Ammon's horn (tissue), 1 donor: ENCODE results near the gene GABRB2.

Experiments
- DNase-seq: peaks from one replicate; pipeline ENCODE4 v3.0.0-alpha.2; 2016; ENCODE audit warnings: low spot score

GABRB2 gene

DNA sequence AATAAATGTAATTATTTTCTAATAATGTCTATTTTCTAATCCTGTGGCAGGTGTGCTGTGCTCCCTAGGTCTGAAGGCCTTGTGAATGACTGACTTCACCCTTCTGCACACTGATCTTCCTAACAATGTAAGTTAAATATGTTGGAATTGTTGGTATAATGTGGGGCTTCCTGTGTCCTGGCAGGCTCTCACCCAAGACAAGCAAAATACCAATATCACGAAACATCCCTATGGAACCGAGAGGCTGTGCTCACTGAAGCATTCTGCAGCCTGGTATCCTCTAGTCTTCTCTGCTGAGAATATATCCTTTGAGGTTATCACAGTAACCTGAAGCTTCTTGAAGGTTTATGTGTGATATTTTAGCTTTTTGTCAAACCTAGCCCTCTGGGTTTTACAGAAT is 159.4 kb downstream of the GABRB2 start:
- no peak for DNase-seq

DNA sequence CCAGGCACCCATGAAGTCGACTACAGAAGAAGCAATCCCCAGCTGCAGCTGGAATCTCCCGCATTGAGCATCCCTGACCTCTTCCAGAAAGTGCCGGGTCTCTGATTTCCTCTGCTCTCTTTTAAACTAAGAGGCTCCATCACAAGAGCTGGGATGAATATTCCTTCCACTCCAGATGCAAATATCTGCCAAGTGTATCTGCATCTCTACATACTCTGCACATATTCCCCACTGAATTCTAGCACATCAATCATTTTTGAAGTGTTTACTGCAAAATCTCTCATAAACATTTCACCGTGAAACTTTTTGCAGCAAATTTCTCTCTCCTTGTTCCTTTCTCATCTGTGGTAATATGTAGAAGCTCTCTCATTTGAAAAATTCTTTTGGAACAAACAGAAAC is 161.5 kb downstream of the GABRB2 start:
- DNase-seq: no peak

DNA sequence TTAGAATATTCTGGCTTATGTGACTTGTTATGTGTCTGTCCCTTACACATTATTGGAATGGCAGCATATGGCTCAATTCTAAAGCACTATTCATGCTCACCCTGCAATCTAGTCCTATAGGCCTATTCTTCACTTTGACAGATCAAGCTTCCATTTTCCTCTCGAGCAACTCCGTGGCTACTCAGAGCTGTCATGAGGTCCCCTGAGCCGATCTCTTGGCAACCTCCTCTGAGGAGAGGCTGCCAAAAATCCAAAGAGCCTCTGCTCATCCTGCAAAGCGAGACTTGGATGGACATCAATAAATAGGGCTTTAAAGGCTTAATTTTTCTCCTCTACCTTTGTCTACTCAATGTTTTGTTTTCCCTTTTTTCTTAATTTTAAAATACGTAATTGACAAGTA is 163.8 kb downstream of the GABRB2 start:
- DNase-seq: no peak

DNA sequence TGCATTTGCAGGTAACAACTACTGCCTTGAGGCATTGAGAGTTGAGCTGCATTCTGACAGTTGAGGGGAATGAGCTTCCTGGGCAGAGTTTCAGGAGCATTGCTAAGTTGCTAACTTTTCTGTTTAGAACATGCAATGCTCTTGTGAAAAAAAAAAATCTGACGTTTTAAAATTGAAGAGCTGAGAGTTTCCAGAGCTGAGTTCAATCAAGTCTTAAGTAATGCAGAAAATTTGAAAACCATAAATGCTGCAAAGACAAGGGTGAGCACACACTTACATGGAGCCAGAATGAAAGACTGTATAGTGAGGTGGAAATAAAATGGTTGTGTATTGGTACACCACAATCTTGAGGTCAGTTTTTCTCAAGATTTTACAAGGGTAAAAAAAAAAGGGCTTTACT is 166.0 kb downstream of the GABRB2 start:
- DNase-seq: no peak

DNA sequence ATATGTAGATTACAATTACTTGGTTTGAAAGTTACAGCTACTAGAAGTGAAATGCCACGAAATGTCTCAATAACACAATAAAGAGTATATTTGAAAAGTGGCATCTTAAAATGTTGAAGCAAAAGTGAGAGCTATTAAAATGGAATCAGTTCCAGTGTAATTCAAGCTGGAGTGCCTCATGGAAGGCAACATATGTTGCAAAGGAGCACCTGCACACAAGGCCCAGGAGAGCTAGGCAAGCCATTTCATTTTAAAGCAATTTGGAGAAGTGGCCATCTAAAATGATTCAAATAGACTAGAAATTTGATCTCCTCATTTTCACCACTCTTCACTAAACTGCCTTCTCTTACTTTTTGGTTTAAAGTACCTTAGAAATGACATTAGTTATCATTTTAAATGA is 167.8 kb downstream of the GABRB2 start:
- no peak for DNase-seq

DNA sequence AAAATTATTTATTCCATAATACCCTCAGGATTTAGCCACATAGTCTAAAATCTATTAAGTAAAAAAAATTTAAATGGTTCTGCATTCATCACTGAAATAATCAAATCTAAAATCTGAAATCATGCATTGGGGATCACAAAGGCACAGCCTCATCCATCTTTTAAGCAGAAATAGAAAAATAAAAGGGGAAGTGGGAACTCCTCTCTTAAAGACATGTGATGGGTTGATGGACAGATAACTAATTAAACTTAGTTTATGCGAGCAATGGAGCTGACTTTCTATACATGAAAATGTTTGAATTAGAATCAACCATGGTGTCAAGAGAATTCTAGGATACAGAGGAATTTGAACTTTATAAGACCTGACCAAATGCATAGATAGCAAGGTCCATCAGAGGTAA is 170.5 kb downstream of the GABRB2 start:
- DNase-seq: no peak

DNA sequence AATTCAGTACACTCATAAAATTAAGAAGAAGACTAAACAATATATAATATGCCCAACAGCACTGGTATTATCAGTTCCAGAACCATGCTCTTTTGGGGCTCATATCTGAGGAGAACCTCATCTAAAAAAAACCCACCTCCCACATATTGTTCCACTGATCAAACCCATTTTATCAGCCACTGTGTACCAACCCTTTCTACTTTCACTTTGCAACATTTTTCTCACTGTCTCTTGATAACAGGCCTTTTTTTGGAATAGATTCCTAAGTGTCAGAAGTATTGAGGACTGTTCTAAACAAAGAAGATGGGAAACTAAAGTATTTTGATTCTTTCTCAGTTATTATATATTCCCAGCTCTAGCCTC is 173.2 kb downstream of the GABRB2 start:
- no peak for DNase-seq

DNA sequence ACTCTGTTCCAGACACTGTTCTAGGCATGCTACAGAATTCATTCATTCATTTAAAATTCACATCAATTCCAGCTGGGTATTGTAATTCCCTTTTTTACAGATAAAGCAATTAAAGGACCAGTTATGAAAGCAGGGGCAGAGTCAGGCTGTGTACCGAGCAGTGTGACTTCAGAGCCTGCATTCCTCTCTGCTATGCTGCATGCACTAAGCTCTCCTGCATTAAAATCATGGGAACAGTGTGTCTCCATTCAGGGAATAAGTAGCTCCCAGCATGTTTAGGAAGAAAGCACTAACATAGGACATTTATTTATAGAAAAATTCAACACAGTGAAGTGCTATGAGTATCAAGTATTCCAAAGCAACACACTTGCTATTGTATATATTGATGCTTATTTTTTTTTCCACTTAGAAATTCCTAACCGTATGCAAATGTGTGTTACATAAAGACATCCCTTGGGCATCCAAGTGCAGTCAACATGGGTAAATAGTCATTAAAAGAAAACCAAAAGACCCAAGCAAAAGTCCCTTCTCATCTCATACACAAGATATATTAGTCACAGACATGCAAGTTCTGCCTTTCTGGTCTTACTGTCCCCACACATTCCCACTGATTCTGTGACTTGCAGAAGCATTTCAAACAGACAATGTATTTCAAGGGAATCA is 173.7 kb downstream of the GABRB2 start:
- peak; percentile 30 for DNase-seq

DNA sequence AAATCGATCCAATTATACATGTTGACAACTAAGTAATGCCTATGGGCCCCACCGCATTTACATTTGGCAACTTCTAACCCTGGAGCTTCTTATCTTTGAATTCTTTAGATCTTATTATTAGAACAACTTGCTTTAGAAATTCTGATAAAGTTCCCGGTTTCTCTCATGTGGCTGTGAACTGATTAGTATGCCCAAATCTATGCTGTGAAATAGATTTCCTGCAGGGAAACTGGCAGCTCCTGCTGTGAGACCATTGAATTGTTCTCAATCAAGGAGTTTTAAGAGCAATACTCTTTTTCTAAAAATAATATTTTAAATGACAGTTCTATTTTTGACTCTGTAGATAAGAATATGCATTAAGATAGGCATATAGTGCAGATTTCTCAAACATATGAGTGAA is 177.5 kb downstream of the GABRB2 start:
- DNase-seq: no peak

DNA sequence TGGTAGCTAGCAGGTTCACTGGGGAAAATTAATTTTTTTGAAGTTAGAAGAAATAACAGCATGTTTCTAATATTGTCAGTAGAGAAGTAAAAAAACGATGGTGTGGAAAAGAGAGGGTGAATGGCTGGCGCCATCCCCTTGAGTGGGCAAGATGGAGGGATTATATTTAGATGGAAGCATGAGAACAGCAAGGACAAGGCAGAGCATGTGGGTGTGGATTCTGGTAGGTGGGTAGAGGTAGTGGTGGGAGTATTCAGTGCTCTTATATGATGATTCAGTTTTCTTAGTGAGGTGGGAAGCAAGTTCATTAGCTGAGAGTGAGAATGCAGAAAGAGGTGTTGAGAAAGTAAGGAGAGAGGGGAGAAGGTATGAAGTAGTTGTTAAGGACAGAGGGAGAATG is 188.1 kb downstream of the GABRB2 start:
- DNase-seq: no peak

DNA sequence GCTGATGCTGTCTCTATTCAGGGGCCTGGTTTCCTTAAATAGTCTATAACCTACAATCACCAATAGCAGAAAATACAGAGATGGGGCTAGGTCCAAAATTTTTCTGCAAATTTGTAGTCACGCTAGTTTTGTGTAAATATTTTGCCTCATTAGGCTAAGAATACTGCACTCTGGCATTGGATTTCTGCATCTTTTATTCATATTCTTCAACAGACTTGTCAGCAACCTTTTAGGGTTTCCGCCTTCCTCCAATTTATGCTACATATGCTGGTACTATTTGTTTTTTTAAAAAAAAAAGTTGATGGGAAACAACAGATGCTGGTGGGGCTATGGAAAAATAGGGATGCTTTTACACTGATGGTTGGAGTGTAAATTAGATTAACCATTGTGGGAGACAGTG is 202.3 kb downstream of the GABRB2 start:
- no peak for DNase-seq

DNA sequence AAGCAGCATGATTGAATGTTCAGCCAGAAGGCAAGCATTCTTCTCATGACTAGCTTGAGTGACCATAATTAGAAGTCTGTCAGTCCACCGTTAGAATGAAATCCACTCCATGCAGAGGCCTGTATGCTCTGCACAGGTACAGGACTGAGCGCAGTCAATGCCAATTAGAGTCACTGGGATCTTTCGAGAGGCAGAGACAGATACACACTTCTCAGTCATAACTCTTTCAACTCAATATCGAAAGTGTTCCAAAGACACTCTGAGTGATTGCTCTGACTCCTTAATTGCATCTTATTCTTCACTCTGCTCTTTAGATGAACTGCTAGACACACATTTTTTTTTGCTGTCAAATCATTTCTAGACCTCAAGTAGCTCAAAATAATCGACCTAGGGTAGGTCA is 203.6 kb downstream of the GABRB2 start:
- no peak for DNase-seq

DNA sequence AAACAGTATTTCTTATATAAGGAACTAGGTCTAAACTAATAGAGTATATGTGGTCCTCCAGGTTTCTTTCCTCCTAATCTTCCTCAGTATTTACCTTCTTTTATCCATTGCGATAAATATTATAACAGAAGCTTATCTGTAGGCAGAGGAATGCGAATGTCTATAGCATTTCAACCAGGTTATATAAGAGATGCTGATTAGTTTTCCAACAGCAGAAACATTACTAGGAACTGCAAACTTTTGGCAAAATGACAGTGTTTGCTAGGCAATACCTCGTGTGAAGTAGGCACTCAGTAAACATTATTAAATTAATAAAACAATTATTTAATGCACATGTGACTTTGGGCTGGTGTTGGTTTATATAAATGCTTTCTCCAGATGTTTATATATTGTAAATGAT is 206.5 kb downstream of the GABRB2 start:
- no peak for DNase-seq

DNA sequence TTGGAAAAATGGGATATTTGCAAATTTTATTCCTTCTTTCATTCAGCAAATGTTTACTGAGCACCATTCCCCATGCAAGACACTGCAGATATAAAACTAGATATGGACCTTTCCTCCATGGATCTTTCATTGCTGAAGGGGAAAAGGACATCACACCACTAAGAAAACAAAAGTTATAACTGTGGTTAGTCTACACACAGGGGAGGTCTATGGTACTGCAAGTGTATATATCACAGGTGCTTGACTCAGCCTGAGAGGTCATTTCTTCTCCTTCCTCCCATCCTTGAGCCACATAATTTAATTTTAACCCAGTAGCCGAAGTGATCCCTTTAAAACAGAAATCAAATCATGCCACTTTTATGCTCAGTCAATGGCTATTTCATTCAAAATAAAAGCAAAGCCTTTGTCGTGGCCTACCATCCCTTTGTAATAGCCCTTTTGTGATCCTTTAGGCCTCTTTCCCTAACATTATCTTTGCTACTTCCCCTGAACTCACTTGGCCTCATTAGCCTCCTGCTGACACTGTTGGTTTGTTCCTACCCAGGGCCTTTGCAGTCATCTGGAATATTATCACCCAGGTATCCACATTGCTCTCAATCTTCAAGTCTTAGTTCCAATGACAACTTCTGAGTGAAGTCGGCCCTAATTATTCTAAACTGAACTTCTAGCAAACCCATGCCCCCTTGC is 213.2 kb downstream of the GABRB2 start:
- no peak for DNase-seq

DNA sequence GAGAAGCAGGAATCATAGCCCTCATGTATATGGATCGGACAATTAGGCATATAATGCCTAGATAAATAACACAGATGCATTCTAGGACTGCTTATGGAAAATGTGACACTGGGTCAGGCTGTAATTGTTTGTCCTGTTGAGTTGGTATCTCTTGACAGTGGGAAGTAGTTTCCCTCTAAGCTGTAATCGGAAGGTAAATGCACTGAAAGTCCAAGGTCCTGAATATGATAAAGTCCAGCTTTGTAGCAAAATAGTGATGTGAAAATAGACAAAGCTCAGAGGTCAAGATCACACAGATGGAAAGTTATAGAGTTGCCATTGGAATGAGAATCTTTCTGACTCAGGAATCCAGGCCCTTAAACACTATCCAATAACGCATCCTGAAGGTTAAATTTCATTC is 214.2 kb downstream of the GABRB2 start:
- no peak for DNase-seq

DNA sequence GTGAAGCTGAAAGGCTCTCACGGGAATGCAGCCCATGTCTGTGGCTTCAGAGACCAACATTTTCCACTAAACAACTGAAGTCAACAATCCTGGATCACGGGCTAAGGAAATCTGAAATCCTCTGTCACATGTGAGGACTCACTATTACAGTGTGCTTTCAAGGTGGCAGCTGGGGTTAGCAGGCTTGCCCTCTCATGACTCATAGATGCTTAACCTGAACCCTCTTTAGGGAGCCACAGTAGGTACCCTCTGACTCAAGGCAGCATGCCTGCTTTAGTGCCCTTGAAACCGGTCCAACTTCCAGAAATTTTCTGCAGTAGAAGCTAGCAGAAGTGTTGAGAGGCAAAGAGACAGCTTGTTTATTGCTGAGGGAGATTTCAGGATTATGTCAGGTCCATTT is 232.5 kb downstream of the GABRB2 start:
- no peak for DNase-seq

DNA sequence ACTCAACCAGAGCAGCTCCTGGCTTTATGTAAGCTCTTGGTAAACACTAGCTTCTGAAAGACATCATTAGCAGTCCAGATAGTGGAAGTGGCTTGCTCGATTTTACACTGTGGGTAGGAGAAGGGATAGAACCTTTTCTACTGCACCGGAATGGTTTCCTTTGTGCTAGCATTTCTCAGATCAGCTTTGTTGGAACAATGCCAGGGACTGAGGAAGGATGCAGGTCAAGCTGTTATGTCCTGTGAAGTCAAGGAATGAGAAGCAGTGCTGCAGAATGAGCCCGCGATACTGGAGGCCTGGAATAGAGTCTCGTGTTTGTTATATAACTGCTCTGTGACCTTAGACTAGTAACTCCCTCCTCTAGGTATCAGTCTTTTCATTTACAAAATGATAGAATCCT is 233.6 kb downstream of the GABRB2 start:
- DNase-seq: no peak

DNA sequence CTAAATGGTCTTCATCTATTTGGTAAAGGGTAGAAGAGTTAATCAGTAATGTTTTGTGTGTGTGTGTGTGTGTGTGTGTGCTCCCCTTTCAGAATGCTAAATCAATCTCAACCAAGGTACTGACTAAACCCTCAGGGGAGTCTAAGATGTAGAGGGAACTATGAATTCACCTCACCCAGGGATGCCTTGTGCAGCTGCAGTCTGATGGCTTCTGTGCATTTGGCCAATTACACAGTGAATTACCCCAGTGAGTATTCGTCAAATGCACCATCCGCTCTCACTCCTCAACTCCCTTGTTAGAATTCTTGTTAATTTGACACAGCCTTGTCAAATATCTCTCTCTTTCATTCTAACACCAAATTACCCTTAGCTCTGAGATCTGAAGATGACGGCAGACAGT is 234.6 kb downstream of the GABRB2 start:
- DNase-seq: no peak

DNA sequence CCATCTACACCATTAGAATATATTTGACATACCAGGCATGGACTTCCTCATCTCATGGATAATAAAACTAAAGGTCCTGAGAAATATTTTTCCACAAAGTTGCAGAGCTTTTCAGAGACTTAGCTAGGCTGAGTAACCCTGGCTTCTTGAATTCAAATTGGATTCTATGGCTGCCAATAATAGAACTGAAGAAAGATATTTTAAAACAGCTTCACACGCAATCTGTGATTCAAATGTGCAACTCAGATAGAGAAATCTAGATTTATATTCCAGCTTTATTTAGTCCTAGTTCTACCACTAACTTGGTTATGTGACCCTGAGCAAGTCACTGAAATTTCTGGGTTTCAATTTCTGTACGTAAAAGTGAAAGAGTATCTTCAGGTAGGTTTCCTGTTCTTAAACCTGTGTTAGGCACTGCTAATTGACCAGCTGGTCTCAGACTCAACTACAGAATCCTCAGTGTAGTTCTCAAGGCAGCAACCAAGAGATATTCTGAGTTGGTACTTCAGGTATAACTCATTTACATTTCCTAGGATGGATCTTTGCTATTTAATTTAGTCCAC is 235.3 kb downstream of the GABRB2 start:
- no peak for DNase-seq

DNA sequence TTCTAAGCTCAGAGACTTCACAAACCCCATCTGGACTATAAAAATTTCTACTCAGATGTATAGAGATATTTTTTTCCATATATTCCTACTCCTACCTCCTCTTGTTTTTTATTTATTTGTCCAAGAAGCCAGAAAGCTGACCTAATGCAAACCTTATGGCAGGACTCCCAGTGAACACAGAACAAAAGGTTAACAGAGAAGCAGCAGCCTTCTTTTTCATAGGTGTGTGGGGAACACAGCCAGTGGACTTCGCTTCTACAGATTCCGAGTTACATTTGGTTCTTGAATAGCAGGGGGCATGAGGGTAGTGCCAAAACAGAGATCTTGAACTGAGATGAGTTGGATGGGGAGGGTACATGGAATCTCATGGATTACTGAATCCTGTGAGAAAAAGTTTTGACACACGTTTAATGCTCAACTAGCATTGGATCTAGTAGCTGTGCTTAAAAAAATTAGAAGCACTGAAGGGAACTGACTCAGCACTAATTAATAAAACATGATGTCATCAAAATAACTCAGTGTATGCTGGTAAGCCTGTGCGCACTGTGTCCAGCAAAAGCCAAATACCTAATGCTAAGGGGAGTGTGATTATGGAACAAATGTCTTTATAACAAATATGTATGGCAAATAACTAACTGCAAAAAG is 240.1 kb downstream of the GABRB2 start:
- no peak for DNase-seq

DNA sequence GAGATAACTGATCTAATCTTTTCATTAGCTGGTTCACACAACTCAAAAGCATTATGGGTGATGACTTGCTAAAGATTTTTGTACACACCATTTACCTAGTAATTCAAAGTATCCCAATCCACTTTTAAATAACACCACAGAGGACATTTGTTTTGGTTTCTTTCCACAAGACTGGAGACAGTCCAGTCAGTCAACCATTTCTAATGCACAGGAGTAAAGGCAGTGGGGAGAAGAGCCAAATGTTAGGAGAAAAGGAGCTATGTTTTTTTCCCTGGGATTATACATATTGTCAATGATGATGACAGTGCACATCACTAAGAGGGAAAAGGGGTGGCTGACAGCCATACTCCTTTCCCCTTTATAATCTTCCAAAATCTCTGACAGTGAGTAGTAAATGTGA is 240.9 kb downstream of the GABRB2 start:
- DNase-seq: no peak

DNA sequence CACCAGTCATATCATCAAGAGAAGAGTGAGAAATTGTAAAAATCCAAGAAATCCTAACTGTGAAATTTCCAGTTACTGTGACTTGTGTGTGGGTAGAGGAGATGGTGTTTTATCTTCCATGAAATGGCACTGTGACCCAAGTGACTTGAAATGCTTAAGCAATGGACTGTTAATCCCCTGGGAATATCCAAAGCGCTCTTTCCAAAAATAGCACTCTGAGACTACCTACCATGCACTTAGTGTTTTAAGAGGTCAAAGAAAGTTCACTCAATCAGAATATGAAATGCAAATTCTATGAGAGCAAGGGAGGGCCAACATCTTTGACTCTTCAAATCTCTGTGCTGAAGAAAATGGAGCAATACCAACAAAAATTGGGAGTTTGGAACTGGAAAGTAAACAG is 244.0 kb downstream of the GABRB2 start:
- DNase-seq: no peak

DNA sequence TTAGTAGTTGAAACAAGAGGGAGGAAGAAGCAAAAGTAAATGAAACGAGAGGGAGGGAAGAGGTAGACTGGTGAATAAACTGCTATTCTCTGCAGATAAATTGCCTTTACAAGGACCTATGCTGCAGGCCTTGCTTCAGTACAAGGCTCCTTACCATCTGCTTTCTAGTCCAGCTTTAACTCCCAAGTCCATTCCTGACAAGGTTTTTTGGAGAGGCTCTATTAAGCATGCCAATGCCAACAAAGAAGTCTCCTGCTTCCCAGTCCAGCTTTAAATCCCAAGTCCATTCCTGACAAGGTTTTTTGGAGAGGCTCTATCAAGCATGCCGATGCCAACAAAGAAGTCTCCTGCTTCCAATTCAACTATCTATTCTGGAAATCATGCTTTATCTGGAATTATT is 244.9 kb downstream of the GABRB2 start:
- DNase-seq: no peak
